ENCODE measurements around the gene LYSMD1.

Gene LYSMD1

GRCh38 chr1:151158326-151158725 lies 7.4 kb downstream of the LYSMD1 start:
- TF ChIP-seq, protein P1, sequence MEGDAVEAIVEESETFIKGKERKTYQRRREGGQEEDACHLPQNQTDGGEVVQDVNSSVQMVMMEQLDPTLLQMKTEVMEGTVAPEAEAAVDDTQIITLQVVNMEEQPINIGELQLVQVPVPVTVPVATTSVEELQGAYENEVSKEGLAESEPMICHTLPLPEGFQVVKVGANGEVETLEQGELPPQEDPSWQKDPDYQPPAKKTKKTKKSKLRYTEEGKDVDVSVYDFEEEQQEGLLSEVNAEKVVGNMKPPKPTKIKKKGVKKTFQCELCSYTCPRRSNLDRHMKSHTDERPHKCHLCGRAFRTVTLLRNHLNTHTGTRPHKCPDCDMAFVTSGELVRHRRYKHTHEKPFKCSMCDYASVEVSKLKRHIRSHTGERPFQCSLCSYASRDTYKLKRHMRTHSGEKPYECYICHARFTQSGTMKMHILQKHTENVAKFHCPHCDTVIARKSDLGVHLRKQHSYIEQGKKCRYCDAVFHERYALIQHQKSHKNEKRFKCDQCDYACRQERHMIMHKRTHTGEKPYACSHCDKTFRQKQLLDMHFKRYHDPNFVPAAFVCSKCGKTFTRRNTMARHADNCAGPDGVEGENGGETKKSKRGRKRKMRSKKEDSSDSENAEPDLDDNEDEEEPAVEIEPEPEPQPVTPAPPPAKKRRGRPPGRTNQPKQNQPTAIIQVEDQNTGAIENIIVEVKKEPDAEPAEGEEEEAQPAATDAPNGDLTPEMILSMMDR (IDR thresholded peaks at IDR 0.05; ENCODE audit: low read depth, low read length), result no peak
- H3K4me3 ChIP-seq (replicated peaks in 1 of 2; ENCODE audit: low read depth in 2 of 2, low read length in 2 of 2), result no peak overlapping the region
- no peak for DNase-seq (ENCODE audit: low read depth in 2 of 2)

DNA sequence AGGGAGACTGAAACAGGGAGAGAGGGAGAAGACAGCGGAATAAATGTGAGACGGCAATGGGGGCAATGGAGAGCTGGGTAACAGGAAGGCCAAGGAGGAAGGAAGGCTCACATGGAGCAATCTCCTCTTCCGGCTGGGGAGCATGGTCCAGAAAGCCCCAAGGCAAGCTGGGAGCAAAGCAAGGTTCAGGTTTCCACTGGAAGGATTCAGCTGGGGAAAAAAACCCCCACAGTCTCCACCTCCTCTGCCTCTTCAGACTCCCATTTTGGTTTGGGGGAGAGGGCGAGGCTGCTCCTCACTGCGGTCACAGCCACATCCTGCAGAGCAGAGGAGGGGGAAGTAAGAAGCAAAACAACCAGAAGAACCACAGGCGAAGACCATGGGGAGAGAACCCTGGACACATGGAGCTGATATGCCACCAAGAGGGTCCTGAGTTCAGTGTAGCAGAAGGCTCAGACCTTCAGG lies 8.6 kb downstream of the LYSMD1 start:
- DNase-seq (ENCODE audit: low read depth in 2 of 2), result no peak
- H3K4me3 ChIP-seq (replicated peaks in 1 of 2; ENCODE audit: low read depth in 2 of 2, low read length in 2 of 2), result no peak overlapping the region
- TF ChIP-seq, protein P1 (IDR thresholded peaks at IDR 0.05; ENCODE audit: low read depth, low read length), result no peak

DNA sequence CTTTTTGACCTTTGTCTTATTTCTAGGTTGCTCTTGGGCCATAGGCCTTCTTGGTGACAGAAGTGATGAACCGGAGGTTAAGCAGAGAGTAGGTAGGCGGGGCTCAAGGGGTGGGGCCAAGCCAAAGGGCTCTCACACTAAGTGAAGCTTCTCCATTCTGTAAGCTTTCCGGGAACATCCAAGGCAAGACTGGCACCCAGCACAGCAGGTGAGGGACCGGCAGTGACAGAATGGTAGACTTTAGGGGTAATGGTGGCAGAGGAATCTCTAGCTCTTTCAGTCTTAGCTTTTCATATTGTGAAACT lies 9.2 kb downstream of the LYSMD1 start, which contains the start of gene TNFAIP8L2:
Gene TNFAIP8L2, plus strand, starts transcription at position 135 of the 305 bp plus-strand sequence. CDS start 2,049 bp downstream, outside the sequence.
- DNase-seq (ENCODE audit: low read depth in 2 of 2), result no peak
- TF ChIP-seq, protein P1 (IDR thresholded peaks at IDR 0.05; ENCODE audit: low read depth, low read length), result no peak
- no peak within 1 kb of the TSS for H3K4me3 ChIP-seq (replicated peaks in 1 of 2; ENCODE audit: low read depth in 2 of 2, low read length in 2 of 2)

- DNase-seq (ENCODE audit: low read depth in 2 of 2), result no peak
- H3K4me3 ChIP-seq (replicated peaks in 1 of 2; ENCODE audit: low read depth in 2 of 2, low read length in 2 of 2), result no peak overlapping the region
- TF ChIP-seq, protein P1 (IDR thresholded peaks at IDR 0.05; ENCODE audit: low read depth, low read length), result no peak
Observed at GRCh38 chr1:151147665-151148064, 18.0 kb downstream of the LYSMD1 start.

DNA sequence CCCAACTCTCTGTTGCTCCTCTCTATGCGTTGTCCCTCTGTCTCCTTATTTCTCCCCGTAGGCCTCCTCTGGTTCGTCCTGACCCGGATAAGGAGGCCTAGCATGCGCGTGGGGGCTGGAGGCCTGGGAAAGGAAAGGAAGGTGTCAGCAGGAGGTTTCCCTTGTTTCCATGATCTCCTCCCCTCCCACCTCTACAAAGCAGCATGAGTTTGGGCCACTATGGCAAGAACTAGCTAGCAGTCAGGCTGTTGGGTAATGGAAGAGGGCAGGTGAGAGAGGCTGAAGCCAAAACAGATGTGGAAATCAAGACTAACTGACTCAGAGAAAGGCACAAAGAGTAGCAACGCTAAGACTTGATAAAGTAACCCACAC lies 18.6 kb downstream of the LYSMD1 start:
- TF ChIP-seq, protein P1 (IDR thresholded peaks at IDR 0.05; ENCODE audit: low read depth, low read length), result no peak
- peak; percentile 54 to 57 for DNase-seq (ENCODE audit: low read depth in 2 of 2)
- peak overlapping the region; percentile 44 to 73 for H3K4me3 ChIP-seq (replicated peaks in 1 of 2; ENCODE audit: low read depth in 2 of 2, low read length in 2 of 2)

- peak within 1 kb of the TSS; percentile 66 to 73 for H3K4me3 ChIP-seq (replicated peaks in 1 of 2; ENCODE audit: low read depth in 2 of 2, low read length in 2 of 2)
- peak; percentile 88 to 93 for DNase-seq (ENCODE audit: low read depth in 2 of 2)
- TF ChIP-seq, protein P1 (IDR thresholded peaks at IDR 0.05; ENCODE audit: low read depth, low read length), result no peak
Observed at GRCh38 chr1:151146412-151147131, 19.1 kb downstream of the LYSMD1 start, which contains the start of gene SEMA6C. Gene SEMA6C, minus strand, starts transcription at chr1:151146631. Its CDS starts 4,010 bp downstream, at chr1:151142621.

- H3K4me3 ChIP-seq (replicated peaks in 1 of 2; ENCODE audit: low read depth in 2 of 2, low read length in 2 of 2), result peak overlapping the region; percentile 66 to 73
- TF ChIP-seq, protein P1 (IDR thresholded peaks at IDR 0.05; ENCODE audit: low read depth, low read length), result no peak
- DNase-seq (ENCODE audit: low read depth in 2 of 2), result no peak
Observed at GRCh38 chr1:151146072-151146411, 19.7 kb downstream of the LYSMD1 start.
